OCI-M2 (cell line): ENCODE results near the gene SUGP1.
"Not testable (repeated sequence)": the region's sequence is repeated elsewhere in the genome, so short reads cannot be mapped to it uniquely, and the experiment has no call there.

Experiments
- DNase-seq: peaks from one replicate; lab custom pipeline; 2025; ENCODE audit not compliant: unreplicated experiment; lab: John Stamatoyannopoulos, UW

SUGP1 gene

GRCh38 chr19:19268453-19269385 is 51.6 kb downstream of the SUGP1 start:
- DNase-seq = no peak

GRCh38 chr19:19267305-19267704 is 53.0 kb downstream of the SUGP1 start:
- DNase-seq = no peak

GRCh38 chr19:19263886-19264487 is 56.3 kb downstream of the SUGP1 start:
- DNase-seq = no peak

GRCh38 chr19:19262190-19263057 is 57.9 kb downstream of the SUGP1 start:
- no peak for DNase-seq

- no peak for DNase-seq
These were observed 58.7 kb downstream of the SUGP1 start for GRCh38 chr19:19261350-19262189.

- DNase-seq = no peak
These were observed 59.7 kb downstream of the SUGP1 start for GRCh38 chr19:19260417-19261214.

- DNase-seq = no peak
These were observed 60.6 kb downstream of the SUGP1 start for GRCh38 chr19:19259741-19260140.

GRCh38 chr19:19258589-19259338 is 61.5 kb downstream of the SUGP1 start:
- DNase-seq = no peak

GRCh38 chr19:19257836-19258588 is 62.3 kb downstream of the SUGP1 start:
- no peak for DNase-seq

GRCh38 chr19:19257137-19257536 is 63.2 kb downstream of the SUGP1 start:
- DNase-seq = no peak

GRCh38 chr19:19256072-19256969 is 64.0 kb downstream of the SUGP1 start:
- DNase-seq = no peak

GRCh38 chr19:19253409-19253808 is 66.9 kb downstream of the SUGP1 start:
- not testable (repeated sequence) for DNase-seq

GRCh38 chr19:19250196-19250801 is 70.0 kb downstream of the SUGP1 start:
- DNase-seq = no peak

- no peak for DNase-seq
These were observed 79.8 kb downstream of the SUGP1 start for GRCh38 chr19:19240476-19240875.

GRCh38 chr19:19239675-19240074 is 80.6 kb downstream of the SUGP1 start:
- DNase-seq = no peak

GRCh38 chr19:19238126-19238894 is 82.0 kb downstream of the SUGP1 start:
- no peak for DNase-seq
